Lower lobe of right lung (tissue), 2 donors: ENCODE measurements around the gene GRID1. TPM values are rescaled to one million over a fixed set of nuclear protein-coding genes. Genes with fewer than 3 reads are reported as not detected.

Experiments
- ATAC-seq, 2 donors: fragments of 200-7000 bp; cut with Tn5 transposase; one replicate each; pipeline ENCODE4 v1.9.1; 2020 to 2022; ENCODE audit warnings: mild to moderate bottlenecking in 2 of 2, moderate library complexity in 2 of 2
- DNase-seq: peaks from one replicate; pipeline ENCODE4 v3.0.0-alpha.2; 2020
- H3K27ac ChIP-seq: fragments of 200-600 bp; one replicate; pipeline ENCODE4 v1.8.0; 2022
- H3K27me3 ChIP-seq: fragments of 200-600 bp; one replicate; pipeline ENCODE4 v1.8.0; 2022; ENCODE audit warnings: low read depth
- H3K36me3 ChIP-seq: fragments of 200-600 bp; one replicate; pipeline ENCODE4 v1.8.0; 2022; ENCODE audit warnings: mild to moderate bottlenecking
- H3K4me1 ChIP-seq: fragments of 200-600 bp; one replicate; pipeline ENCODE4 v1.8.0; 2022
- H3K4me3 ChIP-seq: fragments of 200-600 bp; one replicate; pipeline ENCODE4 v1.8.0; 2022; ENCODE audit warnings: mild to moderate bottlenecking
- H3K9me3 ChIP-seq: fragments of 200-600 bp; one replicate; pipeline ENCODE4 v1.8.0; 2022
- CTCF ChIP-seq: fragments of 200-600 bp; IDR thresholded peaks from one replicate; pipeline ENCODE4 v1.8.0; 2022; ENCODE audit warnings: antibody characterized with exemption, mild to moderate bottlenecking
- intact Hi-C: fragments of 100-400 bp; cut with DNase I; formaldehyde crosslinking; loops from one replicate; pipeline ENCODE4 v1.11.0; 2022
- total RNA-seq: library from RNA; stranded (reverse); fragmentation: NEBNext Ultra II Directional; extraction: Animal tissue kit (Norgen Biotek cat#: 25700); gene quantifications from one replicate; pipeline ENCODE4 v1.2.1, GENCODE V29; 2021
- donor health status: DM: no; HTN: yes; CAD: no; lungs with severe emphysema.

Gene GRID1
- total RNA-seq, 1 donor from 2014 or later: 2.5 TPM

- no peak overlapping the region for H3K27ac ChIP-seq
- no peak for ATAC-seq
- no peak overlapping the region for H3K4me3 ChIP-seq
- DNase-seq: no peak
- no peaks in the 10 kb centered on the region for H3K9me3 ChIP-seq
- H3K36me3 ChIP-seq: no peaks in the 10 kb centered on the region
- no peak for TF ChIP-seq CTCF
- H3K27me3 ChIP-seq: no peaks in the 10 kb centered on the region
- H3K4me1 ChIP-seq: no peaks in the 10 kb centered on the region
- intact Hi-C loops: no loop called here
Observed at GRCh38 chr10:86325158-86325557, 41.4 kb downstream of the GRID1 start.

GRCh38 chr10:86321568-86321967 is 45.0 kb downstream of the GRID1 start:
- no peak for TF ChIP-seq CTCF
- Histone ChIP-seq H3K4me1 (no peaks in the 10 kb centered on the region), H3K36me3 (no peaks in the 10 kb centered on the region), H3K27ac (no peak overlapping the region), H3K4me3 (no peak overlapping the region), H3K27me3 (no peaks in the 10 kb centered on the region), H3K9me3 (no peaks in the 10 kb centered on the region)
- intact Hi-C loops: no loop called here
- no peak for ATAC-seq
- DNase-seq: no peak

GRCh38 chr10:86319676-86320075 is 46.9 kb downstream of the GRID1 start:
- Histone ChIP-seq H3K4me1 (no peaks in the 10 kb centered on the region), H3K9me3 (no peaks in the 10 kb centered on the region), H3K27ac (no peak overlapping the region), H3K36me3 (no peaks in the 10 kb centered on the region), H3K4me3 (no peak overlapping the region), H3K27me3 (no peaks in the 10 kb centered on the region)
- TF ChIP-seq CTCF: no peak
- intact Hi-C loops: no loop called here
- DNase-seq (no peak), ATAC-seq (no peak)

- no peak for DNase-seq
- H3K4me3 ChIP-seq: no peak overlapping the region
- ATAC-seq: no peak
- H3K9me3 ChIP-seq: no peaks in the 10 kb centered on the region
- TF ChIP-seq CTCF: no peak
- intact Hi-C loops: no loop called here
- no peak overlapping the region for H3K27ac ChIP-seq
- H3K4me1 ChIP-seq: no peaks in the 10 kb centered on the region
- no peaks in the 10 kb centered on the region for H3K36me3 ChIP-seq
- no peaks in the 10 kb centered on the region for H3K27me3 ChIP-seq
Observed at GRCh38 chr10:86317949-86318725, 48.5 kb downstream of the GRID1 start.

GRCh38 chr10:86316990-86317389 is 49.6 kb downstream of the GRID1 start:
- no peak overlapping the region for H3K4me3 ChIP-seq
- no peak for ATAC-seq
- TF ChIP-seq CTCF: no peak

More at GRCh38 chr10:86316990-86317389, 49.6 kb downstream of the GRID1 start:
- H3K27me3 ChIP-seq: no peaks in the 10 kb centered on the region
- H3K9me3 ChIP-seq: no peaks in the 10 kb centered on the region
- no peaks in the 10 kb centered on the region for H3K36me3 ChIP-seq
- H3K4me1 ChIP-seq: no peaks in the 10 kb centered on the region
- DNase-seq: no peak
- intact Hi-C loops: no loop called here
- H3K27ac ChIP-seq: no peak overlapping the region
